Stimulated activated CD8-positive, alpha-beta memory T cell treated with anti-CD3 and anti-CD28 coated beads, Interleukin-7, amount 100 ng/mL, for 4 hours (primary cell): ENCODE results near the gene PRR20A.
"Not testable (repeated sequence)": the region's sequence is repeated elsewhere in the genome, so short reads cannot be mapped to it uniquely, and the experiment has no call there.

Experiments
- DNase-seq, 2 donors: peaks; one replicate each; pipeline ENCODE4 v3.0.0-alpha.2; 2020; ENCODE audit warnings: low read depth in 2 of 2

PRR20A gene

GRCh38 chr13:57140235-57140968, at the start of gene PRR20A:
TSS of gene PRR20A (plus strand) at chr13:57140918. CDS start at chr13:57141305, 387 bp downstream.
- not testable (repeated sequence) for DNase-seq

GRCh38 chr13:57114945-57115344, 25.8 kb upstream of the PRR20A start:
- no peak for DNase-seq

- DNase-seq: no peak
Measured at GRCh38 chr13:57123681-57124080, 17.0 kb upstream of the PRR20A start.

- no peak for DNase-seq
Measured at GRCh38 chr13:57128909-57129308, 11.8 kb upstream of the PRR20A start.

GRCh38 chr13:57136093-57136492, 4.6 kb upstream of the PRR20A start:
- no peak for DNase-seq

GRCh38 chr13:57137585-57137984, 3.1 kb upstream of the PRR20A start:
- DNase-seq: no peak

GRCh38 chr13:57138988-57139387, 1.7 kb upstream of the PRR20A start:
- no peak for DNase-seq

- DNase-seq: not testable (repeated sequence)
Measured at GRCh38 chr13:57139781-57140180, 937 bp upstream of the PRR20A start.

- DNase-seq: not testable (repeated sequence)
Measured at GRCh38 chr13:57147188-57147587, 6.5 kb downstream of the PRR20A start, which contains the start of gene PRR20B. TSS of gene PRR20B (plus strand) at chr13:57147488. CDS start at chr13:57147875, 387 bp downstream.

GRCh38 chr13:57148106-57148505, 7.4 kb downstream of the PRR20A start:
- not testable (repeated sequence) for DNase-seq

GRCh38 chr13:57153761-57154160, 13.0 kb downstream of the PRR20A start, which contains the start of gene PRR20C:
TSS of gene PRR20C (plus strand) at chr13:57154061. CDS start at chr13:57154448, 387 bp downstream.
- DNase-seq: not testable (repeated sequence)

GRCh38 chr13:57160332-57160731, 19.6 kb downstream of the PRR20A start, which contains the start of gene PRR20D:
TSS of gene PRR20D (plus strand) at chr13:57160632. CDS start at chr13:57161019, 387 bp downstream.
- not testable (repeated sequence) for DNase-seq

GRCh38 chr13:57166897-57167296, 26.2 kb downstream of the PRR20A start, which contains the start of gene PRR20E:
TSS of gene PRR20E (plus strand) at chr13:57167197. CDS start at chr13:57167584, 387 bp downstream.
- DNase-seq: not testable (repeated sequence)

GRCh38 chr13:57191667-57192066, 50.9 kb downstream of the PRR20A start:
- DNase-seq: no peak
